HEK293 (cell line): ENCODE results near the gene KRT8.
A peak's percentile ranks its signal among the peaks of the same experiment; 100 is the strongest.

Experiments
- CTCF ChIP-seq: fragments of 450-650 bp; formaldehyde crosslinking; IDR thresholded peaks from 2 replicates; pipeline ENCODE4 v1.5.1; 2016; ENCODE audit warnings: missing biosample characterization, missing genetic modification characterization
- TCF7L2 ChIP-seq: IDR thresholded peaks from 2 replicates; pipeline ENCODE4 v1.6.1; 2011; ENCODE audit warnings: low read depth, mild to moderate bottlenecking, inconsistent platforms, low read length, moderate library complexity, borderline replicate concordance
- ZNF645 ChIP-seq: fragments of 450-650 bp; formaldehyde crosslinking; IDR thresholded peaks from 2 replicates; pipeline ENCODE4; 2016; ENCODE audit warnings: missing biosample characterization, missing genetic modification characterization
- ZNF777 ChIP-seq: fragments of 450-650 bp; formaldehyde crosslinking; IDR thresholded peaks from 2 replicates; pipeline ENCODE4 v1.5.1; 2017; ENCODE audit warnings: missing biosample characterization, missing genetic modification characterization, borderline replicate concordance

GRCh38 chr12:52877242-52877641, 27.6 kb downstream of the KRT8 start:
- no peak for TF ChIP-seq ZNF777
- no peak for TF ChIP-seq ZNF645
- TF ChIP-seq CTCF = 0 out of 2 replicates have a peak, but pooled peaks have one; percentile 10
- no peak for TF ChIP-seq TCF7L2
